CD4-positive, alpha-beta T cell treated with Interleukin-6 at 100 ng/mL for 8 hours (primary cell): ENCODE measurements around the gene MSI2.

Source experiments
- DNase-seq: peaks from one replicate; pipeline ENCODE4 v3.0.0-alpha.2; 2020; ENCODE audit warnings: mixed read lengths, low spot score

MSI2 gene

GRCh38 chr17:57721967-57722703 lies 465.8 kb downstream of the MSI2 start:
- DNase-seq: no peak

GRCh38 chr17:57722704-57723043 lies 466.4 kb downstream of the MSI2 start:
- DNase-seq: no peak

GRCh38 chr17:57723427-57724025 lies 467.2 kb downstream of the MSI2 start:
- DNase-seq: no peak

- DNase-seq: no peak
Observed at GRCh38 chr17:57724026-57724728, 467.9 kb downstream of the MSI2 start.

- DNase-seq: no peak
Observed at GRCh38 chr17:57724729-57725125, 468.4 kb downstream of the MSI2 start.

GRCh38 chr17:57726213-57726790 lies 470.0 kb downstream of the MSI2 start:
- no peak for DNase-seq

GRCh38 chr17:57726838-57727237 lies 470.5 kb downstream of the MSI2 start:
- DNase-seq: no peak

GRCh38 chr17:57727630-57728175 lies 471.4 kb downstream of the MSI2 start:
- DNase-seq: no peak

- DNase-seq: no peak
Observed at GRCh38 chr17:57730026-57730701, 473.8 kb downstream of the MSI2 start.

- no peak for DNase-seq
Observed at GRCh38 chr17:57732062-57732461, 475.7 kb downstream of the MSI2 start.

- no peak for DNase-seq
Observed at GRCh38 chr17:57733085-57733484, 476.8 kb downstream of the MSI2 start.
